ENCODE results near the gene TCERG1. TPM values are rescaled to one million over a fixed set of nuclear protein-coding genes. Genes with fewer than 3 reads are reported as not detected.

The TCERG1 gene
- total RNA-seq, 4 donors from 2014 or later: 28.1 to 38.6 (median 29.9) TPM

DNA sequence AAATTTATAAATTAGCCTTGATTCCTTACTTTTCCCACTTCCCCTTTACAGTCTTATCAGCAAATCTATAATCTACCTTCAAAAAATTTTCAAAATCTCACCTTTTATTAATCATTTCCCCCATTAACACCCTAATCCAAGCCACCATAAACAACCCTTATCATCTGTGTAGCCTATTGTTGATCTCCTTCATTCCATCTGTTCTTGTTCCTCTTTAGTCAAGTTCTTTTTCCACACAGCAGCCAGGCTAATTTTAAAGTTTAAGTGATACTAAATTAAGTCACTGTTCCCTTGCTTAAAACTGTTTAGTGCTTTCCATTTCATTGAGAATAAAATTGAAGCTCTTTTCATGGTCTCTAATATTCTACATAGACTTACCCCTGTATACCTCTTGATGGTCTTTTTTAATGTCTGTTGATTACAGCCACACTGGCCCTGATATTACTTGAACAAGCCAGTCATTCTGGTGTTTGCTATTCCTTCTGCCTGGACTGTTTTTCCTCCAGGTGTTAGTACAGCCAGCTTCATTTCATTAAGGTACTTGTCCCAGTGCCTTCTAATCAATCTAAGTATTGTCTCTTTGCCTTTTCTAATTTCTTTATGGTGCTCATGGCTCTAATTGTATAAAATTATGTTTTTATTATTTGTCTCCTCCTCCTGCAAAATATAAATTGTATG is 37.7 kb downstream of the TCERG1 start:
- peaks cover 20 to 81% (median 60%) of the 10 kb centered on the region in 4 donors for H3K36me3 ChIP-seq
- DNase-seq (ENCODE audit: extremely low spot score): no peak
- no peaks in the 10 kb centered on the region for H3K9me3 ChIP-seq
- TF ChIP-seq CTCF (IDR thresholded peaks at IDR 0.05): no peak
- H3K4me1 ChIP-seq: no peaks in the 10 kb centered on the region
- intact Hi-C loops (cut with DNase I): no loop called here
- H3K4me3 ChIP-seq: no peak overlapping the region
- H3K27ac ChIP-seq (replicated peaks in 1 of 4): no peak overlapping the region
- no peaks in the 10 kb centered on the region for H3K27me3 ChIP-seq

- Histone ChIP-seq H3K27me3 (no peaks in the 10 kb centered on the region), H3K4me1 (peaks cover 0 to 6% (median 0%) of the 10 kb centered on the region in 4 donors), H3K9me3 (no peaks in the 10 kb centered on the region), H3K4me3 (no peak overlapping the region), H3K36me3 (peaks cover 0 to 48% (median 25%) of the 10 kb centered on the region in 4 donors), H3K27ac (replicated peaks in 1 of 4) (no peak overlapping the region)
- intact Hi-C loops (cut with DNase I): no loop called here
- TF ChIP-seq POLR2AphosphoS5 (IDR thresholded peaks at IDR 0.05): no peak
- no peak for TF ChIP-seq CTCF (IDR thresholded peaks at IDR 0.05)
- TF ChIP-seq POLR2A (IDR thresholded peaks at IDR 0.05; ENCODE audit: low read depth): no peak
- TF ChIP-seq EP300 (IDR thresholded peaks at IDR 0.05): no peak
- no peak for DNase-seq (ENCODE audit: extremely low spot score)
- 57% methylated on average over 3 of the region's 3 CpGs for WGBS
Observed at GRCh38 chr5:146490089-146490843, 43.1 kb downstream of the TCERG1 start.

DNA sequence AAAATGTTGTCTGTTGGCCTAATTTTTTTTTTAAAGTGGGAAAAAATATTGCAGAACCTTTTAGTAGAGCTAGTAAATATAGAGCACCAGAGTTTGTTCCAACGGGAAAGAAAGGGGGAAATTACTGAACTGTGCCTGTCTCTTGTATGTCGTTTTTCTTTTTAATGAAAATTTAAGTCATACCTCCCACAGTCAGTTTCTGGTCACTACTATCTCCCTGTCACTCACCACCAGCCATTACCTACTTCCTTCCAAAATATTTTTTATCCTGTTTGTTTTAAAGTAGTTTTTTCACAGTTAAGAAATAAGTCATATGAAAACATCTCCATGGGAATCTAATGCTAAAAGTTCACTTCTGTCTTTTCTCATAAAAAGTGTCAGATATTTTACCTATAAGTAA is 47.5 kb downstream of the TCERG1 start:
- H3K27me3 ChIP-seq: no peaks in the 10 kb centered on the region
- no peak overlapping the region for H3K27ac ChIP-seq (replicated peaks in 1 of 4)
- no peaks in the 10 kb centered on the region for H3K9me3 ChIP-seq
- 84% methylated on average over 2 of the region's 2 CpGs for WGBS
- peaks cover 3 to 49% (median 15%) of the 10 kb centered on the region in 4 donors for H3K36me3 ChIP-seq
- TF ChIP-seq CTCF (IDR thresholded peaks at IDR 0.05) (no peak), EP300 (IDR thresholded peaks at IDR 0.05) (no peak), POLR2AphosphoS5 (IDR thresholded peaks at IDR 0.05) (no peak), POLR2A (IDR thresholded peaks at IDR 0.05; ENCODE audit: low read depth) (no peak)
- no peak overlapping the region for H3K4me3 ChIP-seq
- DNase-seq (ENCODE audit: extremely low spot score): no peak
- intact Hi-C loops (cut with DNase I): no loop called here
- peaks cover 0 to 6% (median 0%) of the 10 kb centered on the region in 4 donors for H3K4me1 ChIP-seq

DNA sequence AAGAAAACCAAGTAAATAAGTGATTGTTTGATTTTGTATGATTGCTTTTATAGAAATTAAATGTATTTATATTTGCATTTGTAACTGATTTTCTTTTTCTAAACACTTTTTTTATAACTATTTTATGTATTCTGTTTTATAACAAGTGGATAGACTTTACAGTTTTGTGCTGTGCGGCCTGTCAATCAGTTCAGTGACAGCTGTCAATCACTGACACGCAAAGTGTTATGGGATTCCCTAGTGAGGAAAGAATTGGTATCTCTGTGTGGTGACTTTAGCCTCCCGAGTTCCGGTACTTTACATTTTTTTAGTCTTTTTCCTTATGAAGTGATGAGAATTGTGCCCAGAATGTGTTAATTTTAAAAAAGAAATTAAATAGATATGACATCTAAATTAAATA is 52.5 kb downstream of the TCERG1 start:
- H3K27ac ChIP-seq (replicated peaks in 1 of 4): no peak overlapping the region
- WGBS: 97% methylated on average over 4 of the region's 4 CpGs
- TF ChIP-seq CTCF (IDR thresholded peaks at IDR 0.05) (no peak), EP300 (IDR thresholded peaks at IDR 0.05) (no peak), POLR2A (IDR thresholded peaks at IDR 0.05; ENCODE audit: low read depth) (no peak), POLR2AphosphoS5 (IDR thresholded peaks at IDR 0.05) (no peak)
- no peaks in the 10 kb centered on the region for H3K4me1 ChIP-seq
- H3K4me3 ChIP-seq: no peak overlapping the region
- peaks cover 9 to 52% (median 21%) of the 10 kb centered on the region in 4 donors for H3K36me3 ChIP-seq
- intact Hi-C loops (cut with DNase I): no loop called here
- no peak for DNase-seq (ENCODE audit: extremely low spot score)
- H3K27me3 ChIP-seq: no peaks in the 10 kb centered on the region
- no peaks in the 10 kb centered on the region for H3K9me3 ChIP-seq

Data from esophagus muscularis mucosa (tissue), 4 donors.